Activated CD8-positive, alpha-beta memory T cell treated with anti-CD3 and anti-CD28 coated beads for 36 hours (primary cell): ENCODE data around the gene MORN4. TPM values are rescaled to one million over a fixed set of nuclear protein-coding genes. Genes with fewer than 3 reads are reported as not detected.

Experiments used
- CTCF ChIA-PET: fragments of 350-600 bp; sonication (Branson Sonifier 250); formaldehyde crosslinking; loops from one replicate; lab custom pipeline; 2021; ENCODE audit warnings: antibody characterized with exemption; lab: Charles Lee
- POLR2A ChIA-PET: fragments of 350-600 bp; sonication (Branson Sonifier 250); formaldehyde crosslinking; loops from one replicate; lab custom pipeline; 2021; ENCODE audit warnings: antibody characterized with exemption; lab: Charles Lee
- total RNA-seq, 2 experiments: library from RNA; stranded (reverse); gene quantifications; one replicate each; pipeline ENCODE4 v1.2.3, GENCODE V29; 2021

Gene MORN4
- total RNA-seq, 2 experiments from 2014 or later, result 3.6 TPM

GRCh38 chr10:97607095-97607636, 26.1 kb downstream of the MORN4 start:
- ChIA-PET POLR2A (no interaction called here), CTCF (interaction anchor here (1.5 kb wide), 1 partner anchor 54 kb away, joined by 3 read pairs; no protein-coding TSS in a partner anchor)

- CTCF ChIA-PET, result no interaction called here
- POLR2A ChIA-PET, result no interaction called here
Observed at GRCh38 chr10:97601268-97602215, 31.8 kb downstream of the MORN4 start.

- POLR2A ChIA-PET, result no interaction called here
- CTCF ChIA-PET, result interaction anchor here (1.2 kb wide), 1 partner anchor 10 kb away, joined by 3 read pairs; no protein-coding TSS in a partner anchor
Observed at GRCh38 chr10:97600616-97601015, 32.7 kb downstream of the MORN4 start.

DNA sequence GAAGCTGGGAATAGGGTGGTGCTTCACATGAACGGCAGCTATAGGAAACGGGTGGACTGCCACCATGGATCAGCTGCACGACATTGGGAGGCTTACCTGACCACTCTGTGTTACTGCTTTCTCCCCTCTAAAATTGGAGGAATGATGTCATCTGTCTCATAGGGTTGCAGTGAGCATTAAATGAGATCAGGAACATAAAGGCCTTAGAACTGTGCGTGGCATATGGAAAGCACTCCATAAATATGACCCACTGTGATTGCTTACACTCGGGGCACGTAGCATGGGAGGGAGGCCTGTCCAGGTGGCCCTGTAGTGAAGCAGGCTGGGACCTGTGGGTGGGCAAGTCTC, 34.1 kb downstream of the MORN4 start:
- CTCF ChIA-PET, result no interaction called here

GRCh38 chr10:97598407-97599271, 34.7 kb downstream of the MORN4 start:
- POLR2A ChIA-PET, result no interaction called here
- CTCF ChIA-PET, result no interaction called here

More for the DNA sequence above, 34.1 kb downstream of the MORN4 start:
- POLR2A ChIA-PET, result no interaction called here

DNA sequence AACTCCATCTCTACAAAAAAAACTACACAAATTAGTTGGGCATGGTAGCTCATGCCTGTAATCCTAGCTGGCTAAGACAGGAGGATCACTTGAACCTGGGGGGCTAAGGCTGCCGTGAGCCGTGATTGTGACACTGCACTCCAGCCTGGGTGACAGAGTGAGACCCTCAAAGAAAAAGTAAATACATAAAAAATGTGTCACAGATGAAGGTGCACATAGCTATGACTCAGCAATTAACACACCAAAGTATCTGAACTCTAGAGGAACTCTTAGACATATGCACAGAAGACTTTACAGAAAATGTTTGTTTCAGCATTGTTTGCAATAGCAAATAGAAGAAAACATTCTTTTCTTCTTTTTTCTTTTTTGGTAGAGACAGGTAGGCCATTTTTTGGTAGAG, 35.5 kb downstream of the MORN4 start:
- ChIA-PET POLR2A (no interaction called here), CTCF (interaction anchor here (0.7 kb wide), 1 partner anchor 26 kb away, joined by 3 read pairs; no protein-coding TSS in a partner anchor)

GRCh38 chr10:97596101-97597082, 36.9 kb downstream of the MORN4 start:
- CTCF ChIA-PET, result interaction anchor here (0.6 to 1.0 kb wide), 4 partner anchors 14 to 196 kb away, joined by 3 read pairs; no protein-coding TSS in a partner anchor
- POLR2A ChIA-PET, result interaction anchor here (0.6 kb wide), 1 partner anchor 1143 kb away, joined by 3 read pairs; no protein-coding TSS in a partner anchor

DNA sequence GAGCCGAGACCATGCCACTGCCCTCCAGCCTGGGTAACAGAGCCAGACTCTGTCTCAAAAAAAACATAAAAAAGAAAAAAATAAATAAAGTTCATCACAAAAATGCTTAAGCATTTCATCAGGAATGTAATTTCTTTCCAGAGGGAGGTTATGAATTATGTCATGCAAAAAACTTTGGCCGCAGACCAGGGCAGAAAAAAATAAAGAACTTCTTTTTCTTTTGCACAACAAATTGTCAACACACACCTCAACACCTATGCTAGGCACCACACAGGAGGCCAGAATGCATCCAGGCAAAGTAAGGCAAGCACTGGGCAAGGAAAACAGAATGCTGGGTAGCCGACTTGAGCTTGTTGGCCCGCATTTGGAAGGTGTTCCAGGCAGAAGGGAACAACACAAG, 39.9 kb downstream of the MORN4 start:
- ChIA-PET POLR2A (no interaction called here), CTCF (interaction anchor here (1.0 kb wide), 1 partner anchor 15 kb away, joined by 3 read pairs; no protein-coding TSS in a partner anchor)

GRCh38 chr10:97590748-97591495, 42.4 kb downstream of the MORN4 start:
- ChIA-PET POLR2A (interaction anchor here (0.6 kb wide), 1 partner anchor 902 kb away, joined by 3 read pairs; no protein-coding TSS in a partner anchor), CTCF (interaction anchor here (0.6 kb wide), 1 partner anchor 9 kb away, joined by 3 read pairs; no protein-coding TSS in a partner anchor)

DNA sequence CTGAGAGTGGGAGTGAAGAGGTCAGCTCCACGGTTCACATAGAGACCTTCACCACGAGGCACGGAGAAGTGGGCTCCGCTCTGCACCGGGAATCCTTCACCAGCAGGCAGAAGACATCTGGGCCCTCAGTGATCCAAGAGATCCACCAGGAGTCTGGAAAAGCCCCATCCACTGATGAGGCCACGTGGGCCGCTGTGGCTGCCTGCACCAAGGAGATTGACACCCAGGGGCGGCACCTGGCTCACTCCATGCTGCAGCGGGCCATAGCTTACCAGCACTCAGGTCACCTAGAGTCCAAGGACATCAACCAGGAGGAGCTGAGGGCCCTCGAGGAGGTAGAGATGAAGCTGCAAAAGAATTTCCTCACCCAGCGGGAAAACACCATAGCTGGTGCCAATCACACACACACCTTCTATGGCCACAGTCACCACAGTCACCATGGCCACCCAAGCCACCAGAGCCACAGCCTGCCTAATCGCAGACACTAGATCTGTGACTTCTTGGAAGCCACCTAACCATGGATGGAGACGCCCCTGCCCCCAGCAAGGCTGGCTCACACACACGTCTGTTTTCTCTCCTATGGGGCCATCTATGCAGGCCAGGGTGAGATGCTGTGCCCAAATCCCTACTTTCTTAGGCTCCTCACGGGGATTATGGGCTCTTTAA, 43.1 kb downstream of the MORN4 start:
- CTCF ChIA-PET, result no interaction called here
- POLR2A ChIA-PET, result interaction anchor here (0.6 kb wide), 1 partner anchor 98 kb away, joined by 3 read pairs; no protein-coding TSS in a partner anchor

DNA sequence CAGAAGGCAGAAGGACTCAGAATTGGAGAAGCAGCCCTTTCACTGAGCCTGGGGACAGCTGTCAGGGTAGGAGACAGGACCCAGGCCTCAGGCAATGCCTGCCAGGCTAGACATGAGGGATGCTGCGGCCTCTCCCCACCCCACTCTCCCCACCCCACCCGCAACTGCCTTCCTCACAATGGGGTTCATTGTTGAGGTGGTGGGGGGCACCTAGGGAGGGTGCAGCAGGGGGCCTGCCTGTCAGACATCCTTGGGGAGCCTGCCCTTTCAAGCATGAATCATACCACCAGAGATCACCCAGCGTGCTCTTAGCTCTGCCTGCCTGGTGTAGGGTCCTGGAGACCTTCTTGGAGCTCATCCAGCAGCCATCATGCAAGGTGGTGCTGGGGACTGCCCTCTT, 43.8 kb downstream of the MORN4 start, which contains the start of gene C10orf62:
Gene C10orf62 (plus strand): TSS at position 243 of the 400 bp plus-strand sequence. CDS start 177 bp downstream, outside the sequence.
- POLR2A ChIA-PET, result interaction anchor here (0.6 kb wide), 1 partner anchor 99 kb away, joined by 3 read pairs; no protein-coding TSS in a partner anchor
- CTCF ChIA-PET, result no interaction called here

DNA sequence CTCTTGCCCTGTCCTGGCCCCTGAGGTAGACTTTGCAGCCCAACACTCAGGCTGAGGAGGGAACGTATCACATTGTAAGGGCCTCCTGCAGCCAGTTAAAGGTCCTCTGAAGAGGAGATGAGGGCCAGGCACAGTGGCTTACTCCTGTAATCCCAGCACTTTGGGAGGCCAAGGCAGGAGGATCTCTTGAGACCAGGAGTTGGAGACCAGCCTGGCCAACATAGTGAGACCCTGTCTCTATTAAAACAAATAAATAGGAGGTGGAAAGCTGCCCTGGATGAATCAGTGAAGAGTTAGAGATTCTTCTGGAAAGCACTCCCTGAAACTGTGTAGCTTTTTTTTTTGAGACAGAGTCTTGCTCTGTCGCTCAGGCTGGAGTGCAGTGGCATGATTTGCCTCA, 46.1 kb downstream of the MORN4 start:
- ChIA-PET CTCF (no interaction called here), POLR2A (no interaction called here)

DNA sequence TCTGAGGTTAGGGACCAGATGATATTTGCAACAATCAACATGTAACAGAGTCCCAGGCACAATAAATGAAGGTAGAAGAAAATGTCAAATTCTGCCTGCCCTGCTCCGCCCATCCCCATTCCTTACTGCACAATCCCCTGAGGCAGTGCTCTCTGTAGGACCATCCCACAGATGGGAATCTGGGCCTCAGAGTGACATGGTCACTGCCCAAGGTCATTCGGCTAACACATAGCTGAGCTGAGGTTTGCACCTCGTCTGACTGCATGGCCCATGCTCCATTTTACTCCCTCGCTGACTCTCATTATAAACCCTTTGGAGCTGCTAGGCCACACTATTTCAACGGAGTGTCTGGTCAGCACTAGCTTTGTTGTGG, 47.9 kb downstream of the MORN4 start:
- ChIA-PET POLR2A (no interaction called here), CTCF (no interaction called here)

- ChIA-PET POLR2A (no interaction called here), CTCF (no interaction called here)
Observed at GRCh38 chr10:97584798-97585438, 48.4 kb downstream of the MORN4 start.

- CTCF ChIA-PET, result no interaction called here
- POLR2A ChIA-PET, result no interaction called here
Observed at GRCh38 chr10:97584060-97584797, 49.1 kb downstream of the MORN4 start, which contains the start of gene HOGA1. TSS of gene HOGA1 (plus strand) at chr10:97584389. CDS start at chr10:97584704, 315 bp downstream.
